Measurements from ENCODE around the gene HHAT.

The HHAT gene

DNA sequence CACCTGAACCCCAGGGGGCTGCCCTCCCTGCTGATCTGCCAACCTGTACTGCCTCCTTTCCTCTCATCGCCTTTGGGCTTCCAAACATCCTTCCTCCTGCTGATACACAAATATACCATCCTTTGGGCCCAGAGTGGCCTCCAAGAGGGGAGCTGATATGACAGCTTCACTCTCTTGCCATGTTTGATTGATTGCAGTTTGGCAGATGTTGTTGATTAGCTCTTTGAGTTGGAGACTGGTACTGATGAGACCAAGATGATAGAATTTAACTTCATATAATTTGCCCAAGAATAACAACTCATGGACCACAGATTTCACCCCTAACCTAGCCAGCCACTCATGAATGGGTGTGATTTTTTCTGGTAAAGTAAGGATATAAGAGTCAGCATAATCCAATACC, 227.8 kb downstream of the HHAT start:
- no peak for ATAC-seq (replicated peaks)
- no peak overlapping the region for H3K4me3 Mint-ChIP-seq

DNA sequence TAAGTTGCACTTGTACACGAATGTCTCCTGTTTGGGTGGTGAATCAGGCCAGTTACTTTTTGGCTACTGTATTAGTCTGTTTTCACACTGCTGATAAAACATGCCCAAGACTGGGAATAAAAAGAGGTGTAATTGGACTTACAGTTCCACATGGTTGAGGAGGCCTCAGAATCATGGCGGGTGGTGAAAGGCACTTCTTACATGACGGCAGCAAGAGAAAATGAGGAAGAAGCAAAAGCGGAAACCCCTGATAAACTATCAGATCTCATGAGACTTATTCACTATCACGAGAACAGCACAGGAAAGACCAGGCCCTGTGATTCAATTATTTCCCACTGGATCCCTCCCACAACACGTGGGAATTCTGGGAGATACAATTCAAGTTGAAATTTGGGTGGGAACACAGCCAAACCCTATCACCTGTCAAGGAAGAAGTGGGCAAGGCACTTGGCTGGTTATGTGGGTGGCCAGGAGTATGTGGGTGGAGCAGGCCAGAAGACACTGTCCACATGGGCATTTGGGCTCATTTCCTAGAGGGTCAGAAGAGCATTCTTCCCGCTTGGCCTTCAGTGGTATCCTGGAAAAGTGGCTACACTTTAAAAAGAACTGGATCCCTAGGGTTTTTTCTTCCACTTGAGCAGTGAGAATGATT, 228.8 kb downstream of the HHAT start:
- Mint-ChIP-seq H3K36me3 (ENCODE audit: insufficient read depth) (no peaks in the 10 kb centered on the region), H3K4me1 (ENCODE audit: low read depth in 2 of 2) (peaks cover 0 to 5% of the 10 kb centered on the region in 2 donors), H3K9me3 (no peaks in the 10 kb centered on the region), H3K4me3 (no peak overlapping the region), H3K27me3 (no peaks in the 10 kb centered on the region), H3K27ac (no peak overlapping the region)
- DNase-seq: no peak
- ATAC-seq (replicated peaks): no peak

More for the DNA sequence above, 227.8 kb downstream of the HHAT start:
- H3K9me3 Mint-ChIP-seq: no peaks in the 10 kb centered on the region
- no peak for DNase-seq
- peaks cover 0 to 5% of the 10 kb centered on the region in 2 donors for H3K4me1 Mint-ChIP-seq (ENCODE audit: low read depth in 2 of 2)
- no peaks in the 10 kb centered on the region for H3K36me3 Mint-ChIP-seq (ENCODE audit: insufficient read depth)
- H3K27me3 Mint-ChIP-seq: no peaks in the 10 kb centered on the region
- no peak overlapping the region for H3K27ac Mint-ChIP-seq

DNA sequence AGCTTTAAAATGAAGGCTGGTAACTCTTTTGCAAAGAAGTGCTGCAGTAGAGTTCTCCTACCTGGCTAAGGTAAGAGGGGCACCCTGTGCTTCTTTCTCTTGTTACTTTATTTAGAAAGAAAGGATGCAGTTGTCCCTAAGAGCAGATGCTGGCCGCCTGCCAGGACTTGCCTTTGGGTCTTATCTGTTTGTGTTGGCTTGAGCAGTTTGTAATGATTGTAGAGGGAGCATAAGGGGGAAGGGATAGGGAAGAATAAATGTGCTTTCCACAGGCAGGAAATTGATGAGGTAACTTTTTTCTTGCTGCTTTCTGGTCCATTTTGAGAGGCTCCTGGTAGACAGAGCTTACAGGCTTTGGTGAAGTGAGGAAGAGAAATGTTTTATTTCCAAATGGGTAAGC, 229.6 kb downstream of the HHAT start:
- Mint-ChIP-seq H3K9me3 (no peaks in the 10 kb centered on the region), H3K4me1 (ENCODE audit: low read depth in 2 of 2) (peaks cover 0 to 5% of the 10 kb centered on the region in 2 donors), H3K4me3 (no peak overlapping the region), H3K36me3 (ENCODE audit: insufficient read depth) (no peaks in the 10 kb centered on the region), H3K27me3 (no peaks in the 10 kb centered on the region), H3K27ac (no peak overlapping the region)
- ATAC-seq (replicated peaks): no peak
- DNase-seq: no peak

DNA sequence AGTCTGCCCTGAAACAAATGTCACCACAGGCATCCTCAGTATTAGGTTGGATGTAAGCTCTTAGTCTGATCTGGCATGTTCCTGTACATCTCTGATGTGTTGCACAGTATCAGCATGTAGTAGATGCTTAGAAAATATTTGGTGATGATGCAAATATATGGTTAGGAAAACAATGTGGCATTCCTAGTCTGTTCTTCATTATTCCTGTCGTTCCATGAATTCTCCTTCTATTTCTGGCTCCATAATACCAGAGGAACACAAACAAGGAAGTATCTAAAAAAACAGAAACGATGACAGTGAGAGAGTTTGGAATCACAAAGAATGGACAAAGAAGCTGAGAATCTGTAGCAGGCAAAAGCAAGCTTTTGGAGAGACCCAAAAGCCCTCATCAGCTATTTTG, 236.6 kb downstream of the HHAT start:
- no peaks in the 10 kb centered on the region for H3K9me3 Mint-ChIP-seq
- no peaks in the 10 kb centered on the region for H3K36me3 Mint-ChIP-seq (ENCODE audit: insufficient read depth)
- no peak overlapping the region for H3K27ac Mint-ChIP-seq
- no peaks in the 10 kb centered on the region for H3K4me1 Mint-ChIP-seq (ENCODE audit: low read depth in 2 of 2)
- no peak for ATAC-seq (replicated peaks)
- no peak overlapping the region for H3K4me3 Mint-ChIP-seq
- DNase-seq: no peak
- no peaks in the 10 kb centered on the region for H3K27me3 Mint-ChIP-seq

DNA sequence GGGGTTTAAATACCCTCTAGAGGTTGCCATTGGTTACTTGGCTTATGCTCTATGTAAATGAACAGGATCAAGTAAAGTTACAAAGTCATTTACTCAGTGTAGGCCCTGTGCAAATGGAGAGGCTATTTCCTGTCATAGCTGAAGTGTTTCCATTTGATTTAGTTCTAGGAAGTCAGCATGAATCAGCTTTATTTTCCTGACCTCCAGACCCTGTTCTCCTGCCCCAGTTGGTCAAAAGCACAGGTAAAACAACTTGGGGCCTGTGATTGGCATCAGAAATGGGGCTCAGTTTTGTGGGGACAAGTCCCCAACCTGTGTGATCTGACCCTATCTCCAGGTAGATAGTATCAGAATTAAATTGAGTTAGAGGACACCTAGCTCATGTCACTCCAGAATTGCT, 239.9 kb downstream of the HHAT start:
- no peaks in the 10 kb centered on the region for H3K27me3 Mint-ChIP-seq
- no peak for DNase-seq
- no peaks in the 10 kb centered on the region for H3K4me1 Mint-ChIP-seq (ENCODE audit: low read depth in 2 of 2)
- H3K27ac Mint-ChIP-seq: no peak overlapping the region
- ATAC-seq (replicated peaks): no peak
- H3K9me3 Mint-ChIP-seq: no peaks in the 10 kb centered on the region
- H3K4me3 Mint-ChIP-seq: no peak overlapping the region
- no peaks in the 10 kb centered on the region for H3K36me3 Mint-ChIP-seq (ENCODE audit: insufficient read depth)

DNA sequence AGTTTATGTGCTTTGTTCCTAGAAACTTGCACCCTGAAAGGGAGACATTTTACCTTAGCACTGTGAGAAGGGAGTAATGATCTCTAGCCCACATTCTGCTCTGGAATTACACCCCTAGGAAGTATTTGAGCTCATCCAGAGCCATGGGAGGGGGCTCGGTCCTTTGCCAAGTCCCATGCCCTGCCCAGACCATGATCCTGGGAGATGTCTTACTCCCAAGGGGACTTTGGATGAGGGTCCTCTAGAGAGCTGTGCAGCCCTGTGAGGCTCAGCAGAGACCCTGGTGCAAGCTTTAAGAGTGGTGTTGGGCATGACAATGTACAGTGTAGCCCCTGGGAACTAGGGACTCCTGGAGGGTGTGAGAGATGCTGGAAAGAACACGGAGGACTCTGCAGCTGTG, 241.4 kb downstream of the HHAT start:
- H3K4me3 Mint-ChIP-seq: no peak overlapping the region
- H3K27ac Mint-ChIP-seq: no peak overlapping the region
- H3K36me3 Mint-ChIP-seq (ENCODE audit: insufficient read depth): no peaks in the 10 kb centered on the region
- H3K4me1 Mint-ChIP-seq (ENCODE audit: low read depth in 2 of 2): peaks cover 0 to 4% of the 10 kb centered on the region in 2 donors
- H3K27me3 Mint-ChIP-seq: no peaks in the 10 kb centered on the region
- DNase-seq (no peak), ATAC-seq (replicated peaks) (no peak)
- no peaks in the 10 kb centered on the region for H3K9me3 Mint-ChIP-seq

DNA sequence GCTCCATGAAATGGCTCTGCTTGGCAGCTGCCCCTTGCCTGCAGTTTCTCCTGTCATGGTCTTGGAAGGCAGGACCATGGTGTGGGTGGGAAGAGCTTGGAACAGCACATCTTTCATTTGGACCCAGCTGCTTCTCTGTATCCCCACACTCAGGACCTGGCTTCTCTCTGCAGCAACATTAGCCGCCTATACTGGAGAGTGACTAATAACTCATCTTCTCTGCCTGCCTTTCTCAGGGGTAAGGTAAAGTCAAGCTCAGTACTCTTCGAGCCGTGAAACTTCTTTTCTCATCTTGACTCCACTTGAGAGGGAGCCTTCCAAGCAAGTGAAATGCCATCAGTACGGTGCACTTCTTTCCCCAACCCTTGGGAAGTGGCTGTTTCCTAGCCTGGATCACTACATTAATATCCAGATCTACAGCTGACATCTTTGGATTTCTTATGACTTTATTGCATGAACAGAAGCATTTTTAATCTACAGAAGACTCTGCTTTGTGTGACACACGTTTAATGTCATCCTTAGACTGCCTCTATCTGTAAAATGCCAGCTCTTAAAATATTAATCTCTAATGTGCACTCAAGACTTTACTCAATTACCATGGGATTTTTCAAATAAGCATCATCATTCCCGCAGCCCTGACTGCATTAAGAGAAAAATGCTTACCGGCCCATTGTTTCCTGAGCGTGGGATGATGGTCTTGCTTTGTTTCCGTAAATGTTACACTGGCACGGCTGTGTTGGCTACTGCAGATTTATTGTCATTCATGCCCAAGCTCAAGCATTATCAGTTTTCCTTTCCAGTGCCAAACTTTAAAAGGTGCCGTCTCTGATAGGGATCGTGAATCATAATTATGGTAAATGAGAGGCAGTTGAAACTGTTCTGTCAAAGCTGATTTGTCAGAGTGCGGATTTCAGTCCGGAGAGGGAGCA, 242.9 kb downstream of the HHAT start:
- ATAC-seq (replicated peaks): no peak

DNA sequence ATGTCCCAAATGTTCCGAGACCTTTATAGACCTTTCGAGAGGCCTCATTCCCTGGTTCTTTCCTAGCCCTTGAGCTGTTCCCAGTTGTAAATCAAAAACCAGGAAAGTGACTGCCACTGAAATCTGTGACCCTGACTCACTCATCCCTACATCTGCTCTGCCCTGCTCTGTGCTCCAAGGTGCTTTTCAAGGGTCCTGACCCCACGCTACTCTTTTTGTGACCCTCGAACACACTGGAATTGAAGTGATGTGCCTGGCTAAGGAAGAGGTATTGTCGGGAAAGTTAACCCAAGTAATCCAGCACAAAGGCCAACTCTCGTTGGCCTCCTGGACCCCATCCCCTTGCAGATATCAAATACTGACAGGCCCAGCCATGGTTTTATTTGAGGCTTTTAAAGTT, 244.4 kb downstream of the HHAT start:
- peaks cover 0 to 2% of the 10 kb centered on the region in 2 donors for H3K9me3 Mint-ChIP-seq
- H3K36me3 Mint-ChIP-seq (ENCODE audit: insufficient read depth): no peaks in the 10 kb centered on the region
- H3K4me1 Mint-ChIP-seq (ENCODE audit: low read depth in 2 of 2): peaks cover 2 to 4% of the 10 kb centered on the region in 2 donors
- ATAC-seq (replicated peaks) (no peak), DNase-seq (no peak)
- H3K4me3 Mint-ChIP-seq: no peak overlapping the region
- no peaks in the 10 kb centered on the region for H3K27me3 Mint-ChIP-seq
- H3K27ac Mint-ChIP-seq: no peak overlapping the region

More for the DNA sequence above, 242.9 kb downstream of the HHAT start:
- no peak for DNase-seq
- Mint-ChIP-seq H3K27ac (no peak overlapping the region), H3K9me3 (no peaks in the 10 kb centered on the region), H3K4me1 (ENCODE audit: low read depth in 2 of 2) (peaks cover 2 to 4% of the 10 kb centered on the region in 2 donors), H3K36me3 (ENCODE audit: insufficient read depth) (no peaks in the 10 kb centered on the region), H3K27me3 (no peaks in the 10 kb centered on the region), H3K4me3 (no peak overlapping the region)

DNA sequence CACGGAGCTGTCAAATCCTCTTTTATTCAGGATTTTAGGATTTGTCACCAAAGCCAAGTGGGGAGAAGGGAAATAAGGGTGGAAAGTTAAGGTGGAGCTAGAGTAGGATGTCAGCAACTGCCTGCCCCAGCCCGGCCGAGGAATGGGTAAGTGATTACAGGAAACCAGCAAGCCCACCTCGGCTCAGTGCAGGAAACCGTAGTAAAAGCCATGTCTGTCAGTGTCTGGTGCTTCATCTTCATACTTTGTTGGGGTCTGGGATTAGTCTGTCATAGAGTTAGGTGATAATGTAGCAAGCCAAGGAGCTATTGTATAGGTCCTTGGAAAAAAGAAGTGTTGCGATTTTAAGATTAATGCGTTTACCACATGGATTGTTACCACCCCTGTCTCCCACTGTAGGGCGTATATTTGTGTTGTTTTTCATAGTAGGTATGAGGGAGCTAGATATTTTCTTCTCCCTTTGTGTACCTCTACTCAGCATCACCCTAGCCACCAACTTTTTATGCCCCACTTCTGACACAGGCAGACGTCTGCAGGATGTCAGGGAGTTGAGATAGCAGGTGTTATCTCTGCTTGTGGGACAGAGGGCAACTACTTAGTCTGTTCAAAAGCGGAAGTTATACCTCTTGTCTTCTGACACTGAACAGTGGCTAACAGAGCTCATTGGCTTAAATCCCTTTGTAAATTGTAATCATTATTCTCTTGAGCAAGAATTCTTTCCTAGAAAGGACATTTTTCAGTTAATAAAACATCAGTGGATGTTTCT, 253.7 kb downstream of the HHAT start:
- no peaks in the 10 kb centered on the region for H3K27me3 Mint-ChIP-seq
- DNase-seq (no peak), ATAC-seq (replicated peaks) (no peak)
- H3K36me3 Mint-ChIP-seq (ENCODE audit: insufficient read depth): peaks cover 3% of the 10 kb centered on the region
- peaks cover 4 to 6% of the 10 kb centered on the region in 2 donors for H3K4me1 Mint-ChIP-seq (ENCODE audit: low read depth in 2 of 2)
- no peaks in the 10 kb centered on the region for H3K9me3 Mint-ChIP-seq
- no peak overlapping the region for H3K4me3 Mint-ChIP-seq
- no peak overlapping the region for H3K27ac Mint-ChIP-seq

DNA sequence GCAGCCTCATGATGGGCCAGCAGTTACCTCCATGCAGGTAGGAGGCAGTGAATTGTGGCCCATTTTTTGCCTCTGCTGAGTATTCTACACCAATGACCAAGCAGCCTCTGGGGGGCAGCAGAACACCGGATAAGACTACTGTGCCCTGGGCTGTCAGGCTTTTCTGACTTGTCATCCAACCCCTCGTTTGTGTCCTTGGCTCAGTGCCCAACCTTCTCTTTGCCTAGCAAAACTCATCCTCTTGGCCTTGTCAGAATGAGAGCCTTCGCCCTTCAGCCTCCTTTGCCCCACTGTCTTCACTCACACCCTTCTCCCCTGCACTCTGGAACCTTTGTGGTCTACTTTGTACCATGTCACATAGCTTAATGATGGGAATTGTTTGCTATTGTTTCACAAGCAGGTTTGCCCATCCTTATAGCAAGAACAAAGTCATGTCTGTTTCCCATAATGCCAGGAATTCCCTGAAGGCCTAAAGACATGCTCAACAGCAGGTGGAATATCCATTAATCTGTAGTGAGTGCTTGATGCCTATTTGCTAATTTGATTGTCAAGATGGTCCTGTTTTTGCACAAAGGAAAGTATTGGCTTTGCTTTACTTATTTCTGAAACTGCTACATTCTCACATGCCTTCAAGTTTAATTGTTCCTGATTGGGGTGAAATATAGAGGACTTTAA, 255.9 kb downstream of the HHAT start:
- no peak overlapping the region for H3K4me3 Mint-ChIP-seq
- ATAC-seq (replicated peaks) (peak; percentile 49), DNase-seq (peak; percentile 29 to 48 (median 33))
- no peaks in the 10 kb centered on the region for H3K9me3 Mint-ChIP-seq
- H3K36me3 Mint-ChIP-seq (ENCODE audit: insufficient read depth): no peaks in the 10 kb centered on the region
- no peaks in the 10 kb centered on the region for H3K27me3 Mint-ChIP-seq
- peaks cover 4 to 6% of the 10 kb centered on the region in 2 donors for H3K4me1 Mint-ChIP-seq (ENCODE audit: low read depth in 2 of 2)
- no peak overlapping the region for H3K27ac Mint-ChIP-seq

DNA sequence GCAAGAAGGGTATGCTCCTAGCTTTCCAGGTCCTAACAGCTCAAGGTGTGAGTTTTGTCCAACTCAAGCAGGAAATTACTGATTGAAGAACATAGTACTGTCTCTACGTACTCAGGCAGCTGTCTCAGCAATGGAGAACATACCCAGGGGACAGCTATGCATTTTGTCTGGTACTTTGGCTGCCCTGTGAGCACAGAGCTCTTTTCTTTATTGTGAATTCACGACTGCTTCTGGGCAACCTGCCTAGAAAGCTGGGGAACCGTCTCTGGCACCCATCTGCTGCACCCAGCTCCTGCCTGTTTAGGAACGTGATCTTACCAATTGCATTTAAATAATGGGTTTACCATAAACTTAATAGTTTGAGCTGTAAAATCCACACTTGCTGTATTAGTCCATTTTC, 258.1 kb downstream of the HHAT start:
- DNase-seq: no peak
- no peak overlapping the region for H3K27ac Mint-ChIP-seq
- H3K36me3 Mint-ChIP-seq (ENCODE audit: insufficient read depth): peaks cover 3% of the 10 kb centered on the region
- H3K4me1 Mint-ChIP-seq (ENCODE audit: low read depth in 2 of 2): peaks cover 4 to 6% of the 10 kb centered on the region in 2 donors
- H3K9me3 Mint-ChIP-seq: peaks cover 3 to 8% of the 10 kb centered on the region in 2 donors
- H3K27me3 Mint-ChIP-seq: no peaks in the 10 kb centered on the region
- ATAC-seq (replicated peaks): no peak
- no peak overlapping the region for H3K4me3 Mint-ChIP-seq

DNA sequence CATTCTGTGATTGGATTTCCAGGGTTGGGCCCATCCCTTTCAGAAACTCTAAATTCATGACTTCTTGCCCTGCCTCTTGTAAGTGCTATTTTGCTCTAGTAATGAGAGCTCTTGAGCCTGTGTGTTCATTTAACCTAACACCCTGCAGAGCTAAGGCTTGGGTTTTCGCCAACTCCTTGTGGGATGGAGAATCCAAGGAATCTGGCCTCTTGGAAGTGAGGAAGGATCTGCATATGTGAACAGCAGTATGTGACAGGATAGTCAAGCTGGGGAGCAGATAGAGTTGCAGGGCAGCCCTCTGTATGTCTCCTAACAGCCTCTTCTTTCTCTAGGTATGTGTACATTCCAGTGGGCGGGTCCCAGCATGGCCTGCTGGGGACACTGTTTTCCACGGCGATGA, 258.9 kb downstream of the HHAT start:
- ATAC-seq (replicated peaks) (no peak), DNase-seq (no peak)
- Mint-ChIP-seq H3K4me1 (ENCODE audit: low read depth in 2 of 2) (peaks cover 0 to 4% of the 10 kb centered on the region in 2 donors), H3K27me3 (no peaks in the 10 kb centered on the region), H3K36me3 (ENCODE audit: insufficient read depth) (peaks cover 3% of the 10 kb centered on the region), H3K4me3 (no peak overlapping the region), H3K9me3 (peaks cover 3 to 8% of the 10 kb centered on the region in 2 donors), H3K27ac (no peak overlapping the region)

DNA sequence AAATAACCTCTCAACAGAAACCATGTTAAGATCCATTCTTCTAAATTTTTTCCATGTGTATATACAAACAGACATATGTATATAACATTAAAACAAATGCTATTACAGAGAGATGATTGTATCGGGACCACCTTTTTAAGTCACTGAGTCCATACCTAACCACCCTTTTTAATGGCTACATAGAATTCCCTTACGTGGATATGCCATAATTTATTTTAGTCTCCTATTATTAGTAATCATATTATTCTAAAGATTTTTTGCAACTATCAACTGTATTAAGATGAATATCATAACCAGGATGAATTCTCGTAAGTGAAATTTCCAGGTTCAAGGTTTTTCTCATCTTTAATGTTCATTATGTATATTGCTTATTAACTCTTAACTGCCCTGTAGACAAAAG, 259.7 kb downstream of the HHAT start:
- Mint-ChIP-seq H3K4me1 (ENCODE audit: low read depth in 2 of 2) (peaks cover 0 to 5% of the 10 kb centered on the region in 2 donors), H3K4me3 (no peak overlapping the region), H3K27ac (no peak overlapping the region), H3K27me3 (no peaks in the 10 kb centered on the region), H3K36me3 (ENCODE audit: insufficient read depth) (peaks cover 3% of the 10 kb centered on the region), H3K9me3 (peaks cover 3 to 8% of the 10 kb centered on the region in 2 donors)
- DNase-seq (no peak), ATAC-seq (replicated peaks) (no peak)

Measured in effector memory CD8-positive, alpha-beta T cell (primary cell).